HG02884 (cell line): Measurements from ENCODE around the gene CNN3.
"Not testable (repeated sequence)": the region's sequence is repeated elsewhere in the genome, so short reads cannot be mapped to it uniquely, and the experiment has no call there.

Source experiments
- ATAC-seq: cut with Tn5 transposase; IDR thresholded peaks from one replicate; pipeline ENCODE4 v1.9.1; 2021; ENCODE audit warnings: mild to moderate bottlenecking, moderate library complexity; ENCODE audit not compliant: unreplicated experiment

Gene CNN3

DNA sequence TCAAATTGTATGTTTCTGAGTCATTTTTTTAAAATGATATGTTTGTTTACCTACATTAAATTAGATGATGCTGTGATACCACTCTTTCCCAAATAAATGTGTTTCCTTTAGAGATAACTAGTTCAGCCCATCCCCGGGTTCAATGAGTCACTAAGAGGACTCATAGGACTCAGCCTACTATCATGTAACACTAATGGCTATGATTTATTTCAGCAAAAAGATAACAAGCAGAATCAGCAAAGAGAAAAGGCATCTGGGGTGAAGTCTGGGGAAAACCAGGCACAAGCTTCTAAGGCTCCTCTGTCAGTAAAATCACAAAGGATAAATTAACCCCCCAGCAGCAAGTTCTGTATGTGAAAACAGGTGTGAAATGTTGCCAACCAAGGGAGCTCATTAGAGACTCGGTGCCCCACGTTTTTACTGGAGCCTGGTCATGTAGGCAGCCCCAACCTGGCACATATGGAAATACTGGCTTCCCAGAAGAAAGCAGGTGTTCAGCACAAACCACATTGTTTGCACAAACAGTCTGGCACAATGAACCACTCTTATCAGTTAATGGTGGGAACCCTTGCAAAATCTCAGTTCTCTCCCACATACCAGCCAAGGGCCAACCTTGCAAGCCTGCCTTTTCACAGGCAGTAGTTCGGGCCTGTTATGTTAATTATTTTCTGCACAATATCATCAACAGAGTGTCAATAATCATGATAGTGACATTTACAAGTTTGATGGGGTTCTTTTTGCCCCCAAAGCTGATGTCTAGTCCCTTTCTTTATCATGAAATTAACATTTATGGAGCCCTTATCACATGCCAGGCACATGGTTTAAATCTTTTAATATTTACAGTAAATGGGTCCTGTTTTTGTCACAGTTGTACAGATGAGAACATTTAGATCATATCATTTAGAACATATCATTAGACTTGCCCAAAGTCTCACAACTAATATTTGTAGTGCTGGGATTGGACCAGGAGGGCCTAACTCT is 23.1 kb upstream of the CNN3 start:
- ATAC-seq, result no peak

DNA sequence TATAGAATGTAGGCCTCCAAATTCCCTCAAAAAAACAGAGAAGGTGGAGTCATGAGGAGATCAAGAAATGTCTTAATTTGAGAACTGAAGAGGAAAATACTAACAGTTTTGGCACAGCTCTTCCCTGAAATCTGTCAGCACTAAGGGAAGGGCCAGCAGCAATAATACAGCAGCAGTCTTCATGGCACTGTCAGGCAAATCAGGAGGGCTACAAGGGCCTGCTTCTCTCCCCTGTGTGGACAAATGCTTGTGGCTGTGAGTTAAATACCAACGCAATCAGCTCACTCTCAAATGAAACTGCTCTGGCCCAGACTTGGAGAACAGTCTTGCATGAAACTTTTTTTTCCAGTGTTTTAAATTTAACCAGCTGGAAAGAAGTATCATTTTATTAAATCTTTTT is 20.5 kb upstream of the CNN3 start:
- no peak for ATAC-seq

DNA sequence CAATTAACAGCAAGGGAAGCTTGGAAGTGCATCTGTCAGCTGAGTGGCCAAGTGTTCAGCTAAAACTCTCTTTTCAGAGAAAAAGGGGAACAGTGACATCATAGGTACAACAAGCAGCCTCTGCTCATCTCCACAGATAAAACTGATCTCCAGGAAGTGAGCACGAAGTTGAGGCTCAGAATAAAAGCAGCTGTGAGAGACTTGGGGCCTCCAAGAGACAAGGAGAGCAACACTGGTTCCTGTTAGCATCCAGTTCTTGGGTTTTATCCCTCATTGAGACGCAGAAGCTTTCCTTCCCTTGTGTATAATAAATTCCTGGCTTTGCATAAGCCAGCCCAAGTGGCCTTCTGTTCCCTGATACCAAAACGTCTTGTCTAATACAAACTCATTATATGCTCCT is 20.0 kb upstream of the CNN3 start:
- no peak for ATAC-seq

DNA sequence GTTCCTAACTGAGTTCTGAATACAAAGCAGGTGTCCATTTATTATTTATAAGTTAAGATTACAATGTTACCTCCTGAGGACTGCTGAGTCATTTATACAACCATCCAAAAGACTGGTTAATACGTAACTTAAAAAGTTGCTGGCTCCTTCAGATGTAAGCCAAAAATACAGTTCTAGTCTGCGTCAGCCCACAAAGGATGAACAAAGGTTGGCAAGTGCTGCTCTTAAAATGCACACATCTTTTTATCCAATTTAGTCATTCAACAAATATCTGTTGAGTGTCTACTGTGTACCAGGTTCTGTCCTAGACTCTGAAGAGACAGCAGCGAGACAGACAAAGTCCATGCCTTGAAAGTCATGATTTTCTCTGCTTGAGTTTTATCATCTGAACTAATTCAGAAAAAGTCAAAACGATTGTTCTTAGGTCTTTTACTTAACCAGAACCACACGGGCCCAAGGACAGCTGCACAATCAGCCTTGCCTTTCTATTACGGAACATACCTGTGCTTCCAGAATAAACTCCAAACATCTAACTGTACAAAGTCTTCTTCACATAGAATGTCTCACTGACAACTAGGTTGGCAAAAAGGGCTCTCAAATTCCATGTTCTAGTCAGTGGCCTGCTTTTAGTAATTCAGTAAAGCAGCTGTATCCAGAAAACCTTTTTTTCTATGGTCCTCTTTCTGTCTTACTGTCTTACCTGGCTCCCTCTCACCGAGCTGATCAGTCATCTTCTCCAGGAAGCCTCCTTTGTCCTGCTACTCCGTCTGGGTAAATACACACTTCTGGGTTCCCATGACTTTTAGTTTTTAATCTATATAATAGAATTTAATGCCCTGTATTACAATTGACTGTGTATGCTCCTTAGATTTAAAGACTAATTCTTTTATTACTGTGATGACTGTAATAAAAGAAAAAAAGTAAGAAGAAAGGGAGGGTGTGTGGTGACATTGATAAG is 15.5 kb upstream of the CNN3 start:
- no peak for ATAC-seq

DNA sequence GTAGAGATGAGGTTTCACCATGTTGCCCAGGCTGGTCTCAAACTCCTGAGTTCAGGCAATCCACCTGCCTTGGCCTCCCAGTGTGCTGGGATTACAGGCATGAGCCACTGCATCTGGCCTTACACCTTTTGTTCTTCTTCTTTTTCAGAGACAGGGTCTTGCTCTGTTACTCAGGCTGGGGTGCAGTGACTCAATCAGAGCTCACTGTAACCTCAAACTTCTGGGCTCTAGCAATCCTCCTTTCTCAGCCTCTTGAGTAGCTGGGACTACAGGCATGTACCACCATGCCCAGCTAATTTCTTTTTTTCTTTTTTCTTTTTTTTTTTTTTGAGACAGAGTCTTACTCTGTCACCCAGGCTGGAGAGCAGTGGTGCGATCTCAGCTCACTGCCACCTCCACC is 14.6 kb upstream of the CNN3 start:
- ATAC-seq, result not testable (repeated sequence)

DNA sequence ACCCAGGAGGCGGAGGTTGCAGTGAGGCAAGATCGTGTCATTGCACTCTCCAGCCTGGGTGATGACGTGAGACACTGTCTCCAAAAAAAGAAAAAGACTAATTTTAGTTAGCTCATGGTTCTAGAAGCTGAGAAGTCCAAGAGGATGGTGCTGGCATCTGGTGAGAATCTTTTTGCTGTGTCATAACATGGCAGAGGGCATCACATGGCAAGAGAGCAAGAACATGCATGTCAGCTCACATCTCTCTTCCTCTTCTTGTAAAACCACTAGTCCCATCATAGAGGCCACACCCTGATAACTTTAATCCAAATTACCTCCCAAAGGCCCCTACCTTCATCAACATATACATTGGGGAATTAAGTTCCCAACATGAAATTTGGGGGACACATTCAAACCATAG is 13.8 kb upstream of the CNN3 start:
- no peak for ATAC-seq

DNA sequence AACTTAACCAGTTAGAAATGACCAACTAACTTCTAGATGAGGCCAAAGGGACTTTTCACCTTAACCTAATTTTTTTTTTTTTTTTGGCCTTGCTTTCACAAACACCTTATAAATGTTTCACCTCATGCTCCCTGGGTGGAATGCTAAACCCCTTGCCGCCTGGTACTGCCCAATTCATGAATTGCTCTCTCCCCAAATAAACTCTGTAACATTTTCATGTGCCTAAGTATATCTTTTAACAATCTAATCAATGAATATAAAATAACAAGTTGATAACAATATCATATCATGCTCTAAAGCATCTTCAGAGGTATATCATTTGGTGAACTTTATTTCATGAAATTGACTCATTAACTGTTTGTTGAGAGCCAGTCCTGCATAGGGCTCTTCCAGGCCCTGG is 10.9 kb upstream of the CNN3 start:
- no peak for ATAC-seq

DNA sequence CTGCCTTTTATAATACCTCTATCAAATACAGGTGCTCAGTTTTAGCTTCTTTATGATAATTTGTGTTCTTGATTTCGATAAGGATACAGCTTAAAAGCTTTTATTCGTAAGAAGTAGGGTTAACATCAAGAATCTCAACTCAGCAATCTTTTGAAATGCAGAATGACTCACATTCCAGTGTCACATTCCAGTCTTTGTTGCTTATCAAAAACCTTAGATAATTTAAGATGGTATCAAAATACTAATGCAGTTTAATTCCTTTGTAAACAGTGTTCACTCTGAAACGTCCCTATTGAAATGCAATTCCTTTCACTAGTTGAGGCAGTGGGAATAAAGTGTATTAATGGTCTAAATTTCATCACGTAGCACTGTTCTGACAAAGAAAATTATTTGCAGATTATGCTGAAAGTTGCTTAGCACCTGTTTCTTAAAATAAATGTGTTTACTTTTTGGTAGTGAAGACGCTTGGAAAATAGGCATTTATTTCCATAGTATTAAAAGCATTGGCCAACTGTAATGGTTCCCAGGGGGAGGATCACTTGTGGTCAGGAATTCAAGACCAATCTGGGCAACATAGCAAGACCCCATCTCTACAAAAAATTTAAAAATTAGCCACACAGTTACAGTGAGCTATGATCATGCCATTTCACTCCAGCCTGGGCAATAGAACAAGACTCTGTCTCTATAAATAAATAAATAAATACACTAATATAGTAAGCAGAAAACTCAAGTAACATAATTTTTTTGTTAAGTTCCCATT is 10.1 kb upstream of the CNN3 start:
- ATAC-seq, result no peak

DNA sequence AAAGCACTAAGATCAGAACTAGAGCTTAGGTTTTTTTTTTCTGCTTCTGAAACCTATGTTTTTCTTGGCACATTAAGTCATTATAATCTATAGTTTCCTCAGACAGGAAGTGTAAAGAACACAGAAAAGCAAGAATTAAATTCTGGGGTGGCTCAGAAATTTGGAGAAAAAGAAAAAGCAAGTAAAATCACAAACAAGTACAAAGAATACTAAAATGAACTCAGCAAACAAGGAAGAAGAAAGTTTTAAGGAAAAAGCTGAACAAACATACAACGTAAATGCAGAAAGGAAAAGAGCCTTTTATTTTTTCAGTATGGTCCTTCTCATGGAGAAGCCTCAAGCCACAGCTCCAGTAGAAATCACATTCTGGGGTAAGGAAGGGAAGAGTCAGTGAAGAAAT is 8.6 kb upstream of the CNN3 start:
- ATAC-seq, result no peak

DNA sequence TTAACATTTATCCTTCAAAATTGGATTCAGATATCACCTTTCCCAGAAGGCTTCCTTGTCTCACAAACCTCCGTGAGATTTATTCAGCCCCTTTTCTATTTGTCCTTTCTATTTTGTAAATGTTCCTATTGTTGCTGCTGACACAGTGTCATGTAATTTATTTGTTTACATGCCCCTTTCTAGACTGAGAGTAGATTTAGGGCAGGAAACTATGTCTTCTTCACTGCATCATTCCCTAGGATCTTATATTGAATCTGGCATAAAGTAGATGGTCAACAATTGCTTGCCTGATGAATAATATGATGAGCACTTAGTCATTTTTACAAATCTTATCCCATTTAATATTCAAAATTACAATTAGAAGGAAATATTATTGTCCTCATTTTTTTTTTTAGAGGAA is 8.1 kb upstream of the CNN3 start:
- no peak for ATAC-seq

DNA sequence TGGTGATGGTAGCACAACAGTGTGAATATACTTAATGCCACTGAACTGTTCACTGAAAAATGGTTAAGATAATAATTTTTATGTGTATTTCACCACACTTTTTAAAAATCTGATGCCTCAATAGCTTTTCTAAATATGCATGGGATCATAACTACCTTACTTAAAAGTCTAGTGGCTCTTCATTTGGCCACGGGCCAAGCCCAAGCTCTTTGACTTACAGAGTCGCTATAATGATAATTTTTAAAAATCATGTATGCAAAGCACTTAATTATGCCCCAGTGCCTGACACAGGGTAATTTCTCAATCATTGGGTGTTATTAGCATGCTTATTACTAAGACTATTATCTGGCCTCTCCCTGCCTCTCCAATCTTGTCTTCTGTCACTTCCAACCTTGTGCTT is 7.6 kb upstream of the CNN3 start:
- no peak for ATAC-seq

DNA sequence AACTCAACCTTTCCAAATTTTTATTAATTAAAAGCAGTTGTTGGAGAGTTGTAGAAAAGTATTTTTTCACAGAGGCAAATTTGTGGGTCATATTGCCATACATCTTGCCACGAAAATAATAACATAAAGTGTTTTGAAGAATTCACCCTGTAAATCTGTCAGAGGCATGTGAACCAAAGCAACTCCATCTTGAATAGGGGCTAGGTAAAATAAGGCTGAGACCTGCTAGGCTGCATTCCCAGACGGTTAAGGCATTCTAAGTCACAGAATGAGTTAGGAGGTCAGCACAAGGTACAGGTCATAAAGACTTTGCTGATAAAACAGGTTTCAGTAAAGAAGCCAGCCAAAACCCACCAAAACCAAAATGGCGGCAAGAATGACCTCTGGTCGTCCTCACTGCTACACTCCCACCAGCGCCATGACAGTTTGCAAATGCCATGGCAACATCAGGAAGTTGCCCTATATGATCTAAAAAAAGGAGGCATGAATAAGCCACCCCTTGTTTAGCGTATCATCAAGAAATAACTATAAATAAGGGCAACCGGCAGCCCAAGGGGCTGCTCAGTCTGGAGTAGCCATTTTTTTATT is 4.4 kb upstream of the CNN3 start:
- ATAC-seq, result no peak

DNA sequence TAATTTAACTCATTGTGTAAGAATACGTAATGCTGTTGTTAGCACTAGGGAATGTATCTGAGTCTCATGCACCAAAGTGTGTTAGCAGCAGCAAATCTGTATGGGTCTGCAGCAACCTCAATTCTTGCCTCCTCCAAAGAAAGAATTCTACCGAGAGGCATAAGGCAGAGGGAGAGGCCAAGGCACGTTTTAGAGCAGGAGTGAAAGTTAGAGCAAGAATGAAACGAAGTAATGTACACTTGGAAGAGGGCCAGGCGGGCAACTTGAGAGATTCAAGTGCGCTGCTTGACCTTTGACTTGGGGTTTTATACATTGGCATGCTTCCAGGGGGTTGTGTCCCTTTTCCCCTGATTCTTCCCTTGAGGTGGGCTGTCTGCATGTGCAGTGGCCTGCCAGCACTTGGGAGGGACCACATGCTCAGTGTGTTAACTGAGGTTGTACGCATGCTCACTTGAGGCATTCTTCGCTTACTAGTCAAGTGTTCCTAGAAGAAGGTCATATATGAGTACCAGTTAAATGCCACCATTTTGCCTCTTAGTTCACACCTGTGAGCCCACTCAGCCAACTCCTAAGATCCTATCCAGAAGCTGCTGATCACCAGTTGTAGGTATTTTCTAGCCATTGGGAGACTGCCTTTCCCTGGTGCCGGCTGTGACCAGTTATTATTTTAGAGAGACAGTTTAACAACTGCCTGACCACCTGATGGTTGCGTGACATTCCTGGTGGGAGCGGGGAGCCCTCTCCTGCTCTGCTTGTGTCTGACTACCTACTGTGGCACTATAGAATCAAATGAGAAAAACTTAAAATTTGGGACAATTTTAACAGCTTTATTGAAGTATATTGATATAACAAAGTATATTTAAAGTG is 2.7 kb upstream of the CNN3 start:
- ATAC-seq, result no peak

DNA sequence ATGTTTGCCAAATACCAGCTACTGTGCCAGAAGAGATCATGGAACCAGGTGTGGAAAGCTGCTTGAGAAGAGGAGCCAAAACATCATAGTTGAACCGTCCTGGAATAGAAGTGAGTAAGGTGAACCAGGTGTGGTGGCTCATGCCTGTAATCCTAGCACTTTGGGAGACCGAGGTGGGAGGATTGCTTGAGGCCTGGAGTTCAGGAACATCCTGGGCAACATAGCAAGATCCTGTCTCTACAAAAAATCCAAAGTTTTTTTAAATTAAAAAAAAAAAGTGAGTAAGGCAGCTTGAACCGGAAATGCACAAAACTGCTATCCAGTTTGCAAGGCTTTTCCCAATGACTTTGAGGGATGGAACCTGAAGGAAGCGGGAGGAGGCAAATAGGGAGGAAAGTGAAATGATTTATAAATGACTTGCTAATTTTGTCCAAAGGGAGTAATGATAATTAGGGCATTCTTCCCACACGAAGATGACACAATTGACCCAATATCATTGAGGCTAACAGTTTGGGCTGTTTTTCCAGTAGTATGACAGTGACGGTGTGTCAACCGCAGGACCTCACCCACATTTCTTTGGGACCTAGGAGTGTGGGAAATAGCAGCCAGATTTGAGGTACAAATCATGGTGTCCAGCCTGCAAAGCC is 1.5 kb upstream of the CNN3 start:
- no peak for ATAC-seq

DNA sequence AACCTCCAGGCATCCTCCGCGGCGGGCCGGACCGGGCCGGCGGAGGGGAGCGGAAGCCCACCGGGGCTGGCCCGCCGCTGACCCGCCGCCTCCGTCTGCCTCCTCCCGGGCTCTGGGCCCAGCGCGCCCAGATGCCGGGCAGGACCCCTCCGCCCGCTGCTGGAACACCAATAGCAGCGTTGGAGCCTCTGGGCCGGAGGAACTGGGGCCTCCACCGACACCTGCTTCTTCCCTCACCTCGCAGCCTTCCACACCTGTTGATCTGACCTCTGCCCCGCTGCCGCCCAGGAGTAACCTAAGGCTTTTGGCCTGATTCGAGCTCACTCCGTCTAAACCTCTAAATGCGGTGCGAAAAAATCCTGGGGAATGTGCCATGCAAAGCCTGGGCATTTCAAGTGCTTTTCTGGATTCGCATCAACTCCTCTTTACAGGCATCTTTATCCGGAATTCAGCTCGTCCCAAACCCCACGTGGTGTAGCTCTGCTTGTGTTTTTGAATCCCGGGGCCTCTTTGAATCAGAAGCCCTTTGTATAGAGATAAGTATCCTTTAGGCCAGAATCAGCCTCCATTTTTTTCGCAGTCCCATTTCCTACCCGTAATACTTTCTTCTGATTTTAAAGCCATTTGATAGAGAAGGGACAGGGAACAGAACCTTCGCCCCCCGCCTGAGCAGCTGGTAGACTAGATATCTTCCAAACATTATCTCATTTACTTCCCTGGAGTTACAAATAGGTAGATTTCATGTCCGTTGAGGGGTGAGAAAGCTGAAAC is 680 bp upstream of the CNN3 start:
- no peak for ATAC-seq

DNA sequence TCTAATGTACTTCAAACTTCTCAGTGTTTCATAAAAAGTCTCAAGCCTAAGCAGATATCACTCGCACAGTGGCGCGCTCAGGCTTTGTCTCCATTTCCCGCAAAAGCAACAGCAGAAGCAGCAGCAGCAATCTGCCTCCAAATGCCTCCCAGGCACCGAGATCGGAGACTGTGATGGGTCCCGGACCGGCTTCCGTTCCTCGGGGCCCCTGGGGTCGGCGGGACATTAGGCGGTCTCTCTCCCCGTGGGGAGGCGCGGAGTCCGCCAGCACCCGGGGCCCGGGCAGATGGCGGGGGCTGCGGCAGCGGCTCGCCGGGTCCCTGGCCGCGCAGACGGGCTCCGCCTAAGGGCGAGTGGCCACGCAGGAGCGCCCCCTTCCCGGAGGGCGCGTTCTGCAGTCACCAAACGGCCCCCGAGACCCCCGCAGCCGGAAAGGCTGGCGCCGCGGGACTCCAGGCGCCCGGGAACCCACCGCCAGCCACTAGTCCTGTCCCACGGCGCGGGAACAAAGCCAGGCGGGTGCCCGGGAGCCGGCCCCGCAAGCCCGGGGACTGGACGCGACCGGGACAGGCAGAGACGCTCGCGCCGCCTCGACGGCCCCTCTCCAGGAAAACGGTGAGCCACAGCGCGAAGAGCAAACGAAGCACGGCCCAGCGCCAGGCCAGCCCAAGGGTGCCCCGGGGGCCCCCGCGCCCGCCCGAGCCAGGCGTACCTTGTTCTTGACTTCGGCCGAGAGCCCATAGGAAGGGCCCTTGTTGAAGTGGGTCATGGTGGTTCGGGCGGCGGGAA is 590 bp downstream of the CNN3 start:
- peak; percentile 19 for ATAC-seq

DNA sequence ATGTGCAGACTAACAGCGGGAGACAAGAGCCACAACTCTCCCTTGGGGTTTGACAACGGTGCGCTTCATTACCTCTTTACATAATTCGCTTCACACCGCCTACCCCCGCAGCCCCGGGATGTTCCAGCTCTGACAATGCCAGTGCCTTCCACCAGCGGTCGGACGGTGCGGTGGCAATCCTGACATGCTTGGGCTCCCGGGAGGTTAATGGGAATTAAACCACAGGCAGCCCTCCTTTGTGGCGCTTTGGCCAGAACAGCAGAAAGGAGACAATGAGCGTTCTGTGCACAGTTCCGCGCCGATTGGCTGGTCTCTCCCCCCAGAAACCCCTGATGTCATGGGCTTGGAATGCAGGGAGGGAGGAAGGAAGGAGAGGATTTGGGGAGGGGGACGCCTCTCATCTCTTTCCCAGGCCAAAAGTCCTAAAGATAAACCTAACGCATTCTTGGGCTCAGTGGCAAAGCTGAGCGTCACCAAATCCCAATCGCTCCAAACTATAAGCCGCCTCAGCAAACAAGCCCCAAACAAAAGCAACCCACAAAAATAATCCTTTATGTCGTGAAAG is 1.3 kb downstream of the CNN3 start:
- ATAC-seq, result no peak
